ENCODE results near the gene ZFP14. TPM values are rescaled to one million over a fixed set of nuclear protein-coding genes. Genes with fewer than 3 reads are reported as not detected.

The ZFP14 gene
- total and polyA plus RNA-seq, 2 of the 4 experiments (the other 2 are of a cell fraction) = 0.67 to 2.0 TPM

GRCh38 chr19:36420961-36421748 is 42.2 kb upstream of the ZFP14 start:
- no peak overlapping the region for H3K56ac ChIP-seq (ENCODE audit: extremely low read depth, insufficient read depth, low read length)
- H3K36me3 ChIP-seq (ENCODE audit: control insufficient read depth, insufficient read depth, low read length) = no peaks in the 10 kb centered on the region
- no peaks in the 10 kb centered on the region for H3K27me3 ChIP-seq (ENCODE audit: control insufficient read depth, insufficient read depth, low read length)
- H3K4me2 ChIP-seq (ENCODE audit: low read depth, low read length) = peak overlapping the region; percentile 36
- peaks cover 5% of the 10 kb centered on the region for H3K9me3 ChIP-seq (ENCODE audit: control insufficient read depth, insufficient read depth, low read length)
- 29% methylated on average over 6 of the region's 61 CpGs; no CpG with 5 or more reads in 1 of the 2 experiments for WGBS, 2 experiments (ENCODE audit: extremely low coverage in 2 of 2, insufficient read length in 1 of 2)
- no peak overlapping the region for H3K4ac ChIP-seq (ENCODE audit: low read depth, low read length)
- TF ChIP-seq FOS (IDR thresholded peaks at IDR 0.05; ENCODE audit: low read depth, low read length) (peak; percentile 31; the same call in 1 of the 2 replicates), MAZ (IDR thresholded peaks at IDR 0.05; ENCODE audit: borderline replicate concordance, low read depth, low read length) (no peak), RCOR1 (IDR thresholded peaks at IDR 0.05; ENCODE audit: insufficient replicate concordance, low read length) (no peak), NFE2L2 (IDR thresholded peaks at IDR 0.05; ENCODE audit: low read depth, low read length) (no peak), CTCF (conservative IDR thresholded peaks at IDR 0.05; ENCODE audit: low read depth, low read length) (no peak)
- H3K9ac ChIP-seq (ENCODE audit: low read depth, low read length) = no peak overlapping the region
- H4K91ac ChIP-seq (ENCODE audit: insufficient read depth, low read depth, low read length) = no peak overlapping the region
- no peak overlapping the region for H4K5ac ChIP-seq (ENCODE audit: low read depth, low read length)
- no peak overlapping the region for H3K18ac ChIP-seq (ENCODE audit: low read depth, low read length)
- no peak overlapping the region for H3K14ac ChIP-seq (replicated peaks; ENCODE audit: low read depth, low read length)
- H3K4me1 ChIP-seq (ENCODE audit: control insufficient read depth, insufficient read depth, low read length) = peaks cover 5% of the 10 kb centered on the region; the same call in 1 of the 2 replicates
- in situ Hi-C loops (cut with MboI; ENCODE audit: low sequenced_read_pairs) = no loop called here
- intact Hi-C loops (cut with micrococcal nuclease) = no loop called here
- peak overlapping the region; percentile 89 for H2AFZ ChIP-seq (replicated peaks; ENCODE audit: low read length, poor library complexity)
- BruUV-seq (replicated peaks) = no TSS peak
- H2BK20ac ChIP-seq (ENCODE audit: low read depth, low read length) = no peak overlapping the region
- no peak overlapping the region for H3K27ac ChIP-seq (ENCODE audit: insufficient read depth, low read length)
- H4K8ac ChIP-seq (ENCODE audit: low read depth in 2 of 2, low read length in 2 of 2) = peak overlapping the region in 1 of 2 experiments; percentile 64; a peak in 1 of 4 replicates
- H3K23ac ChIP-seq (ENCODE audit: low read depth, low read length) = no peak overlapping the region
- H3K9me1 ChIP-seq (ENCODE audit: insufficient read depth, low read length) = no peaks in the 10 kb centered on the region
- dilution Hi-C loops (cut with HindIII; ENCODE audit: low sequenced_read_pairs, unreplicated experiment) = no loop called here
- no peaks in the 10 kb centered on the region for H4K20me1 ChIP-seq (ENCODE audit: insufficient read depth, low read length)
- no peak overlapping the region for H2BK120ac ChIP-seq (ENCODE audit: low read depth, low read length)
- ATAC-seq (ENCODE audit: low read depth) (peak; percentile 43), DNase-seq (peak; percentile 27)
- no peak overlapping the region for H2BK15ac ChIP-seq (ENCODE audit: low read depth, low read length)
- ChIA-PET POLR2A (ENCODE audit: unreplicated experiment) (no interaction called here), CTCF (no interaction called here)
- no peak overlapping the region for H2AK5ac ChIP-seq (ENCODE audit: low read depth, low read length)
- peak overlapping the region; percentile 42 for H3K4me3 ChIP-seq (ENCODE audit: insufficient read depth, low read depth, low read length)
- H2AK9ac ChIP-seq (replicated peaks; ENCODE audit: low read depth, low read length, poor library complexity) = no peak overlapping the region
- no peak overlapping the region for H2BK5ac ChIP-seq (ENCODE audit: low read depth, low read length, poor library complexity, severe bottlenecking)
- H3K79me1 ChIP-seq (ENCODE audit: low read depth in 1 of 2, low read length in 2 of 2) = peaks cover 5 to 11% of the 10 kb centered on the region in 2 experiments

All from IMR-90 (cell line).